ENCODE measurements around the gene RAB11FIP4.

The RAB11FIP4 gene

GRCh38 chr17:31434727-31435050 lies 43.2 kb downstream of the RAB11FIP4 start:
- H3K9me3 ChIP-seq (ENCODE audit: insufficient read depth, low read length): no peaks in the 10 kb centered on the region
- no peak overlapping the region for H3K9ac ChIP-seq (ENCODE audit: low read length)
- H3K27ac ChIP-seq (ENCODE audit: low read depth, low read length): no peak overlapping the region
- no peak overlapping the region for H2AFZ ChIP-seq (ENCODE audit: low read depth, low read length, severe bottlenecking)
- H3K4me3 ChIP-seq (ENCODE audit: insufficient read depth, low read length, poor library complexity, severe bottlenecking): no peak overlapping the region
- TF ChIP-seq EZH2phosphoT487 (conservative IDR thresholded peaks at IDR 0.05; ENCODE audit: low read length): no peak
- no peak for TF ChIP-seq CTCF (IDR thresholded peaks at IDR 0.05; ENCODE audit: insufficient read depth, low read length, poor library complexity, severe bottlenecking)
- H3F3A ChIP-seq (ENCODE audit: insufficient read depth): no peaks in the 10 kb centered on the region
- no peaks in the 10 kb centered on the region for H3K79me2 ChIP-seq (ENCODE audit: insufficient read depth, low read length)
- no peaks in the 10 kb centered on the region for H4K20me1 ChIP-seq (ENCODE audit: low read depth, low read length)
- no peaks in the 10 kb centered on the region for H3K36me3 ChIP-seq (ENCODE audit: low read length)
- no peaks in the 10 kb centered on the region for H3K27me3 ChIP-seq (ENCODE audit: low read length)
- H3K4me2 ChIP-seq (ENCODE audit: low read depth, low read length, poor library complexity, severe bottlenecking): no peak overlapping the region
- H3K9me2 ChIP-seq (replicated peaks; ENCODE audit: insufficient read depth, low read length): no peaks in the 10 kb centered on the region

- H3K79me2 ChIP-seq (ENCODE audit: insufficient read depth, low read length): no peaks in the 10 kb centered on the region
- no peaks in the 10 kb centered on the region for H3K36me3 ChIP-seq (ENCODE audit: low read length)
- H3F3A ChIP-seq (ENCODE audit: insufficient read depth): no peaks in the 10 kb centered on the region
- no peak overlapping the region for H2AFZ ChIP-seq (ENCODE audit: low read depth, low read length, severe bottlenecking)
- H3K9ac ChIP-seq (ENCODE audit: low read length): no peak overlapping the region
- no peaks in the 10 kb centered on the region for H3K27me3 ChIP-seq (ENCODE audit: low read length)
- H3K4me2 ChIP-seq (ENCODE audit: low read depth, low read length, poor library complexity, severe bottlenecking): no peak overlapping the region
- no peaks in the 10 kb centered on the region for H4K20me1 ChIP-seq (ENCODE audit: low read depth, low read length)
- no peaks in the 10 kb centered on the region for H3K9me3 ChIP-seq (ENCODE audit: insufficient read depth, low read length)
- H3K27ac ChIP-seq (ENCODE audit: low read depth, low read length): no peak overlapping the region
- no peak for TF ChIP-seq CTCF (IDR thresholded peaks at IDR 0.05; ENCODE audit: insufficient read depth, low read length, poor library complexity, severe bottlenecking)
- TF ChIP-seq EZH2phosphoT487 (conservative IDR thresholded peaks at IDR 0.05; ENCODE audit: low read length): no peak
- H3K9me2 ChIP-seq (replicated peaks; ENCODE audit: insufficient read depth, low read length): no peaks in the 10 kb centered on the region
- H3K4me3 ChIP-seq (ENCODE audit: insufficient read depth, low read length, poor library complexity, severe bottlenecking): no peak overlapping the region
Measured at GRCh38 chr17:31435581-31435980, 44.1 kb downstream of the RAB11FIP4 start.

GRCh38 chr17:31437720-31438400 lies 46.4 kb downstream of the RAB11FIP4 start:
- Histone ChIP-seq H4K20me1 (ENCODE audit: low read depth, low read length) (no peaks in the 10 kb centered on the region), H3K9ac (ENCODE audit: low read length) (no peak overlapping the region), H2AFZ (ENCODE audit: low read depth, low read length, severe bottlenecking) (no peak overlapping the region), H3F3A (ENCODE audit: insufficient read depth) (no peaks in the 10 kb centered on the region), H3K36me3 (ENCODE audit: low read length) (no peaks in the 10 kb centered on the region), H3K9me3 (ENCODE audit: insufficient read depth, low read length) (no peaks in the 10 kb centered on the region), H3K9me2 (replicated peaks; ENCODE audit: insufficient read depth, low read length) (no peaks in the 10 kb centered on the region), H3K4me2 (ENCODE audit: low read depth, low read length, poor library complexity, severe bottlenecking) (no peak overlapping the region), H3K79me2 (ENCODE audit: insufficient read depth, low read length) (no peaks in the 10 kb centered on the region), H3K27me3 (ENCODE audit: low read length) (no peaks in the 10 kb centered on the region), H3K27ac (ENCODE audit: low read depth, low read length) (no peak overlapping the region), H3K4me3 (ENCODE audit: insufficient read depth, low read length, poor library complexity, severe bottlenecking) (no peak overlapping the region)
- TF ChIP-seq CTCF (IDR thresholded peaks at IDR 0.05; ENCODE audit: insufficient read depth, low read length, poor library complexity, severe bottlenecking): no peak
